ENCODE data around the gene HMG20A. TPM values are rescaled to one million over a fixed set of nuclear protein-coding genes. Genes with fewer than 3 reads are reported as not detected.

HMG20A gene
- total and polyA plus RNA-seq, 10 of the 15 experiments (the other 5 are each of a cell fraction or from before 2014, with no cell fraction given) = 30.0 to 98.7 (median 46.8) TPM

- Histone ChIP-seq H4K20me1 (ENCODE audit: control insufficient read depth, insufficient read depth) (no peaks in the 10 kb centered on the region), H3K27me3 (replicated peaks in 1 of 2; ENCODE audit: control insufficient read depth in 2 of 2, insufficient read depth in 2 of 2, low read length in 1 of 2) (no peaks in the 10 kb centered on the region), H3K27ac (ENCODE audit: control insufficient read depth, insufficient read depth) (peak overlapping the region; percentile 22; the same call in 1 of the 2 replicates), H3K9ac (ENCODE audit: control insufficient read depth, insufficient read depth, low read length) (no peak overlapping the region), H3K4me1 (ENCODE audit: control insufficient read depth, insufficient read depth, low read length) (peaks cover 7% of the 10 kb centered on the region), H2AFZ (ENCODE audit: control insufficient read depth, low read depth, low read length) (no peak overlapping the region), H3K4me3 (no peak overlapping the region), H3K36me3 (ENCODE audit: control insufficient read depth in 2 of 2, insufficient read depth in 2 of 2, low read length in 1 of 2) (no peaks in the 10 kb centered on the region), H3K79me2 (ENCODE audit: control insufficient read depth, insufficient read depth, low read length) (peaks cover 78% of the 10 kb centered on the region), H3K9me3 (replicated peaks; ENCODE audit: control insufficient read depth, insufficient read depth, low read length) (no peaks in the 10 kb centered on the region), H3K4me2 (ENCODE audit: control insufficient read depth, insufficient read depth) (peak overlapping the region; percentile 56)
- 4% methylated on average over 1 of the region's 1 CpG for WGBS (ENCODE audit: insufficient coverage, insufficient replicate concordance, low lambda C conversion rate, missing lambda C conversion rate)
- ChIA-PET POLR2A (interaction anchor here (0.5 to 1.4 kb wide), 5 partner anchors 10 to 210 kb away, joined by 3 to 8 read pairs (median 3); no protein-coding TSS in a partner anchor), RAD21 (ENCODE audit: unreplicated experiment) (interaction anchor here (0.8 to 3.0 kb wide), 10 partner anchors 11 to 371 kb away, joined by 3 to 15 read pairs (median 3); no protein-coding TSS in a partner anchor), CTCF (interaction anchor here (0.7 to 2.3 kb wide), 8 partner anchors 11 to 240 kb away, joined by 3 to 12 read pairs (median 4); no protein-coding TSS in a partner anchor), SMC1A (ENCODE audit: uncharacterized antibody, unreplicated experiment) (interaction anchor here (0.8 to 2.8 kb wide), 16 partner anchors 10 to 308 kb away, joined by 3 to 9 read pairs (median 4); no protein-coding TSS in a partner anchor)
- TF ChIP-seq BMI1 (IDR thresholded peaks at IDR 0.05; ENCODE audit: borderline replicate concordance) (no peak), MLLT1 (IDR thresholded peaks at IDR 0.05) (0 out of 2 replicates have a peak, but pooled peaks have one; percentile 23), CEBPZ (IDR thresholded peaks at IDR 0.05; ENCODE audit: low read depth, low read length) (no peak), RUNX3 (IDR thresholded peaks at IDR 0.05; ENCODE audit: low read length) (peak; percentile 85), PAX5 (IDR thresholded peaks at IDR 0.05; ENCODE audit: borderline replicate concordance, low read depth, low read length) (peak; percentile 75; the same call in 1 of the 2 replicates)
- DNase-seq (ENCODE audit: low read depth, low spot score) (no peak), FAIRE-seq (no peak), ATAC-seq (peak; percentile 64)
- no TSS peak for BruUV-seq (replicated peaks)
- in situ Hi-C loops (cut with MboI) (no loop called here), intact Hi-C loops (cut with micrococcal nuclease; ENCODE audit: unreplicated experiment) (no loop called here)
Measured at GRCh38 chr15:77426871-77427270, 6.2 kb downstream of the HMG20A start.
